GM21423 (cell line): ENCODE data around the gene BRD2.
"Not testable (repeated sequence)": the region's sequence is repeated elsewhere in the genome, so short reads cannot be mapped to it uniquely, and the experiment has no call there.

ENCODE experiments used
- ATAC-seq: cut with Tn5 transposase; IDR thresholded peaks from one replicate; pipeline ENCODE4 v1.9.1; 2021; ENCODE audit warnings: mild to moderate bottlenecking, moderate library complexity; ENCODE audit not compliant: unreplicated experiment

BRD2 gene

GRCh38 chr6:32968093-32968866, at the start of gene BRD2:
Gene BRD2, plus strand, starts transcription at chr6:32968594. Its CDS starts 4,305 bp downstream, at chr6:32972899.
- ATAC-seq, result peak; percentile 34

DNA sequence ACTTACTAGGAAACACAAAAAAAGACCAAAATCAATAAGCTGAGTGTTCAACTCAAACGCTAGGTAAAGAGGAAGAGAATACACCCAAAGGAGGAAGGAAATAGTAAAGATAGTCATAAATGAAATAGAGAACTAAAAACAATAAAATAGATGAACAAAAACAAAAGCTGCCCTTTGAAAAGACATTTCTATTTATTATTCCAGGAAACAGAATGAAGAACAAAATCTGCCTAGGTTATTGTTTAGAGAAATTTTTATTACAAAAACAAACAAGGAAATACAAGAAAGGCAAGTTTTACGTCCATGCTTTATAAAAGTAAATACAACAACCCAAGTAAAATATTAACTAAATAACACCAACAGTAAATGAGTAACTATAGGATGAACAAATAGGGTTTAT, 47.7 kb upstream of the BRD2 start:
- no peak for ATAC-seq

DNA sequence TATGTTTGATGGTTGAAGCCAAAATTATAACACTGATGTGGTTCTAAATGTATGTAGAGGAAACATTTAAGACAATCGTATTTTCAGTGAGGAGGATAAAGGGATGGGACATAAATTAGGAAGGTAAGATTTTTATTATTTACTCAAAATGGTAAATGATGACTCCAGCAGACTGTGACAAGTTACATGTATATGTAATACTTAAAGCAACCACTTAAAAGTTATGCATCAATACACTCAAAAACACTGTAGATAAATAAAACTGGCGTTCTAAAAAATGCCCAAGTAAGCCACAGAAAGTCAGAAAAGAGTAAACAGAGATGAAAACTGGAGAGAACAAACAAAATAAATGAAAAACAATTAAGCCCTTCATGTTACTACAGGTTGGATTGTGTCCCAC, 46.3 kb upstream of the BRD2 start:
- ATAC-seq, result no peak

DNA sequence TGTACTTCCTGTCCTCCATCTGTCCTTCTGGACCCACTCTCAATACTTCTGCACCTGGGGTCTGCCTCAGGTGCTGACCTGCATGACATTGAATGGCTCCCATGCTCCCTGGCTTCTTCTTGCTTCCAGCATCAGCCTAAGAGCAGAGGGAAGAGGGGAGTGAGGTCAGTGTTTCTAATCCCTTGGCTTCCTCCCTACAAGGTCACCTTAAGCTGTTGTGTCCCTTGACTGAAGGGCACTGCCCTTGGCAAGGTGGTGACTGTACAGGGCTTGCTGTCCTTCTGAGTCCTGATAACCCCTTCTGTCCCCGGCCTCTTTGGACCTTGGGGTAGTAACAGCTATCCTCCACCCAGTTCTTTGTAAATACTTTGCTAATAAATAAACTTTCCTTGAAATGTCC, 37.2 kb upstream of the BRD2 start:
- no peak for ATAC-seq

- ATAC-seq, result no peak
These were observed 36.1 kb upstream of the BRD2 start for GRCh38 chr6:32932132-32932868.

- ATAC-seq, result no peak
These were observed 34.7 kb upstream of the BRD2 start for GRCh38 chr6:32933661-32934085.

DNA sequence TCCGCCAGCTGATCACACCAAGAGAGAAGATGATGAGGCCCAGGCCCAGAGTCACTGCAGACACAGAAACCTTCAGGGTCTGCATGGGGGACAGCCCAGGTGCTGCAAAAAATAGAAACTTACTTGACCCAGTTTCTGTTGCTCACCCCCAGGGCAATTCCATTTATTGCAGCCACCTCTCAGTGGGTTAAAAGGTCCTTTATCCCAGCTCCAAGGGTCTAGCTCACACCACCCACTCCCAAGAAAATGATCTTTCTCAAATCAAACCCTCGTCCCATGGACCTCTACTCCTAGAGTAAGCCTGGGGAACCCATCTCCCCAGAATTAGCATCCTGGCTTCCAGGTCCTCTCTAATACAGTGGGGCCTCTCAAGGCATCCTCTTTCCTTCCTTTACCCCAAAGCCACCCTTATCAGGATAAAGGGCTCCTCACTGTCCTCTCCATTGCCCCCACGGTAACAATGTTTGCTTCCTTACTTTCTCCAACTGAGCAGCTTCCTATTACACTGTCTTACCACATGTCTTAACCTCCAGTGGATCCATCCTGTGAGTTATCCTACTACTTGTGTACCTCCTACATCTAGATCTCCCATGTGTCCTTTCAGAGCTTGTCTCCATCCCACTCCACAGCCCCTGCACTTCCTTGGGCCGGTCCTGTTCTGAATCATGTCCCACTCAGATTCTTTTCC, 32.7 kb upstream of the BRD2 start:
- ATAC-seq, result no peak

- ATAC-seq, result no peak
These were observed 31.9 kb upstream of the BRD2 start for GRCh38 chr6:32936239-32937152.

- no peak for ATAC-seq
These were observed 31.2 kb upstream of the BRD2 start for GRCh38 chr6:32937230-32937633.

DNA sequence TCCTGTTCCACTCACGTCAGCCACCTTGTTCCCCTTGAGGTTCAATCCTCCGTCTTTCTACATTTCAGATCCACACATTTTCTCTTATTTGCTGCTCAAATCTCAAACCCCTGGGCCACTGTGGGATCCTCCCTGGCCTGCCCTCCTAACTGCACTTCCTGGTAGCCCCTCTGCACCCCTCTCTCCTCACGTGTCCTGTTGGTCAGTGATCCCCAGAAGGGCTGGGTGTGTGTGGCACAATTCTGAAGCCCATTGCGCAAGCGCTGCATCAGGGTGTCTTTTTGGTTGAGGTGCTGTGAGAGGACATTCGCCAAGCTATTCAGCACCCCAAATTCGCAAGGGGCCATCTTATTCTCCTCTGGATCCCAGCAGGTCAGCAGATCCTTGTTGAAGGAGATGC, 29.9 kb upstream of the BRD2 start:
- ATAC-seq, result no peak

DNA sequence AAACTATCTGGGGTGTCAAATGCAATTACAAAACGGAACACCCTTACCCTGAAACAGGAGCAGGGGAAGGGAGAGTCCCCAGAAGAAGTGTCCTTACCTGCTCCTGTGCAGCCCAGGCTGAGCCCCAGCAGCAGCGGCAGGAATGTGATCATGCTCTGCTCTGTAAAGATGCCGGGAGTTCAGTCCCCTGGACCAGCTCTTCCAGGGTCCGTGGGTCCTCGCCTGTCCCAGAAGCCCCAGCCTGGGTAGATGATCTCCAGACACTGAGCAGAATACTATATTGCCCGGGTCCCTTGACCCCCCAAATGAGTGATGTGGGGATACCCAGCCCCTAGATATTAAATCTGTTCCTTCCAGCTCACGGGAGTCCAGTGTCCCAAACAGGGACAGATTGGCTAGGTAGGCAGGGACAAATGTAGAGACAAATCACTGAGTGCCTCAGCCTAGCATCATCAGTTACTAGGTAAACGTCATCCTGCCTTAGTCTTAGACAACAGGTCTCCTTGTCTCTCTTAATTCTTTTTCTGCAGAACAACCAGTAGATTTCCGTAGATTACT, 27.7 kb upstream of the BRD2 start, which contains the start of gene HLA-DMB:
Gene HLA-DMB, minus strand, starts transcription at position 373 of the 558 bp plus-strand sequence. Its CDS starts 221 bp downstream, at position 152.
- ATAC-seq, result peak; percentile 38

- ATAC-seq, result peak; percentile 53
These were observed 27.1 kb upstream of the BRD2 start for GRCh38 chr6:32941214-32941768.

DNA sequence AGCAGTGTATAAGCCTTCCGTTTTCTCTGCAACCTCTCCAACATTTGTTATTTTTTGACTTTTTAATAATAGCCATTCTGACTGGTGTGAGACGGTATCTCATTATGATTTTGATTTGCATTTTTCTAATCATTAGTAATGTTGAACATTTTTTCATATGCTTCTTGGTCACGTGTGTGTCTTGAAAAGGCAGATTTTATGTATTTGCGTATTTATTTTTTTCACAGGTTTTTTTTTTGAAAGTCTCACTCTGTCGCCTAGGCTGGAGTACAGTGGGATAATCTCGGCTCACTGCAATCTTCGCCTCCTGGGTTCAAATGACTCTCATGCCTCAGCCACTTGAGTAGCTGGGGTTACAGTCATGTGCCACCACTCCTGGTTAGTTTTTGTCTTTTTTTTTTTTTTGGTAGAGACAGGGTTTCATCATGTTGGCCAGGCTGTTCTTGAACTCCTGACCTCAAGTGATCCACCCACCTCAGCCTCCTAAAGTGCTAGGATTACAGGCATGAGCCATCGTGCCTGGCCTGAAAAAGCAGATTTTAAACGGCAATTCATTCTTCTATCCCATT, 25.8 kb upstream of the BRD2 start:
- not testable (repeated sequence) for ATAC-seq

DNA sequence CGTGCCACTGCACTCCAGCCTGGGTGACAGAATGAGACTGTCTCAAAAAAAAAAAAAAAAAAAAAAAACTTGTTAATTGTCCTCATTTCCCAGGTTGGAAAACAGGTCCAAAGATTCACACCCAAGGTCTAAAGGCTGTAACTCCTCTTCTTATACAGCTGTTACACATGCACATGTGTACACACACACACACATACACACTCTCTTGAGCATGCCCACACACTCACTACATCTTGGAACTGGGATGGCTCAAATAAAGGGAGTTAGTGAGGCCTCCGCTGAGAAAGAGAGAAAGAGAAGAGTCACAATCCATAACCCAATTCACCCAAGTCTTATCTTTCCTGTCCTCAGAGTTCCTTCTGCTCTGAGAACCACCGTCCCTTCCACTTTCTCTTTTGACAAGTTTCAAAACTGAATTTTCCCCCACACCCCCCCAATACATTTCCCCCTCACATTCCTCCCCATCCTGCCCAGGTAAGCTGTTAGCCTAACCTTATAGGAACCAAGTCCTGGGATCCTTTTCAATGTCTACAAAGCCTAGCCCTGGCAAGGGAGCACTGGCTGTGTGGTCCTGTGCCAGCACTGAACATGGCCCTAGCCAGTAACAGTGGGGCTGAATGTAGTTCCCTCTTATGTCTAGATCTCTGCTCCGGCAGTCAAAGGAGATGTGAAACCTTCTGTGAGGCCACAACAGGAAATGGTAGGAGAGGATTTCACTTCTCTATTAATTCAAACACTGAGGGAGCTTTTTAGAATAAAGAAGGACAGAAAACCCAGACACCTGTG, 24.3 kb upstream of the BRD2 start:
- ATAC-seq, result peak; percentile 41

GRCh38 chr6:32945108-32945760, 23.2 kb upstream of the BRD2 start:
- no peak for ATAC-seq

DNA sequence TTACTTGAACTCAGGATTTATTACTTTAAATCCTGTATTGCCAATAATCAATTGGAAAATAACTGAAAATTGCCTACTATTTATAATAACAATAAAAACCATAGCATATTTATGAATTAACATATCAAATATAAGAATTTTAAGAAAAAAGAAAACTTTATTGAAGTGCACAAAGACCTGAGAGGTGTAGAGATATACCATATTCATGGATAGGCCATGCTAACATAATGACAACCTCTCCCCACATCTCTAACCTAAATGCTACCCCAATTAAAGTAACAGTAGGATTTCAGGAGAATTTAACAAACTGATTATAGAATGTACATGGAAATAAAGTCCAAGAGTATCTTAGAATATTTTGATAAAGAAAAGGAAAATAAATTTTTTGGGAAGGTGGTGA, 22.4 kb upstream of the BRD2 start:
- ATAC-seq, result no peak

GRCh38 chr6:32946893-32947292, 21.5 kb upstream of the BRD2 start:
- ATAC-seq, result no peak
